Smooth muscle cell (in vitro differentiated cells): ENCODE measurements around the gene CDH4. TPM values are rescaled to one million over a fixed set of nuclear protein-coding genes. Genes with fewer than 3 reads are reported as not detected.

Source experiments
- DNase-seq: peaks from one replicate; lab custom pipeline; 2025; ENCODE audit not compliant: unreplicated experiment; lab: John Stamatoyannopoulos, UW
- H2AFZ ChIP-seq: fragments of 200-600 bp; sonication (generic); 2 replicates; pipeline ENCODE4 v1.6.0; 2016; ENCODE audit warnings: antibody characterized with exemption, low read depth, mild to moderate bottlenecking
- H3F3A ChIP-seq: fragments of 200-600 bp; sonication (generic); 2 replicates; pipeline ENCODE4 v1.6.0; 2017; ENCODE audit warnings: antibody characterized with exemption, low read depth
- H3K27ac ChIP-seq: fragments of 200-600 bp; sonication (generic); 2 replicates; pipeline ENCODE4 v1.5.1; 2016; ENCODE audit warnings: low read depth, mild to moderate bottlenecking
- H3K27me3 ChIP-seq: fragments of 200-600 bp; sonication (generic); 2 replicates; pipeline ENCODE4 v1.6.1; 2016; ENCODE audit warnings: low read depth, mild to moderate bottlenecking
- H3K36me3 ChIP-seq: fragments of 200-600 bp; sonication (generic); 2 replicates; pipeline ENCODE4 v1.5.1; 2016; ENCODE audit warnings: low read depth
- H3K4me1 ChIP-seq: fragments of 200-600 bp; sonication (generic); 2 replicates; pipeline ENCODE4 v1.5.1; 2016; ENCODE audit warnings: low read depth
- H3K4me2 ChIP-seq: fragments of 200-600 bp; sonication (generic); 2 replicates; pipeline ENCODE4 v1.6.0; 2016; ENCODE audit warnings: mild to moderate bottlenecking
- H3K4me3 ChIP-seq: fragments of 200-600 bp; sonication (generic); 2 replicates; pipeline ENCODE4 v1.5.1; 2016; ENCODE audit warnings: mild to moderate bottlenecking
- H3K79me2 ChIP-seq: fragments of 200-600 bp; sonication (generic); 2 replicates; pipeline ENCODE4 v1.6.0; 2016; ENCODE audit warnings: low read depth, mild to moderate bottlenecking
- H3K9ac ChIP-seq: fragments of 200-600 bp; sonication (generic); 2 replicates; pipeline ENCODE4 v1.6.0; 2016; ENCODE audit warnings: low read depth
- H3K9me3 ChIP-seq: fragments of 200-600 bp; sonication (generic); replicated peaks from 2 replicates; pipeline ENCODE4 v1.5.1; 2016; ENCODE audit warnings: low read depth
- H4K20me1 ChIP-seq: fragments of 200-600 bp; sonication (generic); 2 replicates; pipeline ENCODE4 v1.6.0; 2016; ENCODE audit warnings: low read depth
- CTCF ChIP-seq: fragments of 200-600 bp; sonication (generic); IDR thresholded peaks from 2 replicates; pipeline ENCODE4 v1.5.1; 2017; ENCODE audit warnings: borderline replicate concordance, mild to moderate bottlenecking, antibody characterized with exemption; ENCODE audit not compliant: insufficient read depth, poor library complexity, severe bottlenecking
- WGBS: methylation state at CpG from one replicate; pipeline ENCODE4 v1.1.7; 2016; ENCODE audit warnings: low lambda C conversion rate; 5-methylcytosine and 5-hydroxymethylcytosine counted together
- polyA plus RNA-seq: library from polyadenylated mRNA; unstranded; fragments of >200 nt; fragmentation: Nextera tagmentation; extraction: Ambion mirVana; gene quantifications from 2 replicates; pipeline ENCODE4 v1.2.1, GENCODE V29; 2016
- total RNA-seq: library from RNA; depleted of rRNA; stranded (reverse); fragments of >200 nt; gene quantifications from 2 replicates; pipeline ENCODE4 v1.2.3, GENCODE V29; 2014

CDH4 gene
- total and polyA plus RNA-seq, 2 experiments from 2014 or later: 0.03 to 0.04 TPM

- Histone ChIP-seq H3K27ac (no peak overlapping the region), H4K20me1 (no peaks in the 10 kb centered on the region), H3K79me2 (no peaks in the 10 kb centered on the region), H3K36me3 (no peaks in the 10 kb centered on the region), H3K4me3 (no peak overlapping the region), H3K9me3 (no peaks in the 10 kb centered on the region), H3K27me3 (no peaks in the 10 kb centered on the region), H3F3A (no peaks in the 10 kb centered on the region), H3K4me1 (no peaks in the 10 kb centered on the region), H3K4me2 (no peak overlapping the region), H2AFZ (no peak overlapping the region), H3K9ac (no peak overlapping the region)
- DNase-seq: no peak
- 92% methylated on average over 43 of the region's 43 CpGs for WGBS
- TF ChIP-seq CTCF: no peak
Measured at GRCh38 chr20:61927826-61928541, 675.9 kb downstream of the CDH4 start.

- no peak for DNase-seq
- no peaks in the 10 kb centered on the region for H3K27me3 ChIP-seq
- no peak for TF ChIP-seq CTCF
- no peak overlapping the region for H3K4me3 ChIP-seq
- 94% methylated on average over 12 of the region's 12 CpGs for WGBS
- no peaks in the 10 kb centered on the region for H3K9me3 ChIP-seq
- no peak overlapping the region for H2AFZ ChIP-seq
- H3K79me2 ChIP-seq: no peaks in the 10 kb centered on the region
- no peaks in the 10 kb centered on the region for H3F3A ChIP-seq
- H3K9ac ChIP-seq: no peak overlapping the region
- H3K36me3 ChIP-seq: no peaks in the 10 kb centered on the region
- no peaks in the 10 kb centered on the region for H3K4me1 ChIP-seq
- H3K4me2 ChIP-seq: no peak overlapping the region
- no peaks in the 10 kb centered on the region for H4K20me1 ChIP-seq
- no peak overlapping the region for H3K27ac ChIP-seq
Measured at GRCh38 chr20:61929561-61929960, 677.5 kb downstream of the CDH4 start.

GRCh38 chr20:61929971-61930666 is 678.1 kb downstream of the CDH4 start:
- no peaks in the 10 kb centered on the region for H4K20me1 ChIP-seq
- H2AFZ ChIP-seq: no peak overlapping the region
- no peak for TF ChIP-seq CTCF
- 94% methylated on average over 12 of the region's 12 CpGs for WGBS
- H3K36me3 ChIP-seq: no peaks in the 10 kb centered on the region
- no peak overlapping the region for H3K27ac ChIP-seq
- no peaks in the 10 kb centered on the region for H3K9me3 ChIP-seq
- H3K4me2 ChIP-seq: no peak overlapping the region
- no peaks in the 10 kb centered on the region for H3K27me3 ChIP-seq
- H3K79me2 ChIP-seq: no peaks in the 10 kb centered on the region
- no peaks in the 10 kb centered on the region for H3F3A ChIP-seq
- no peaks in the 10 kb centered on the region for H3K4me1 ChIP-seq
- H3K4me3 ChIP-seq: no peak overlapping the region
- H3K9ac ChIP-seq: no peak overlapping the region
- no peak for DNase-seq
